GM12801 (cell line): ENCODE data around the gene CDCP1.

Source experiments
- TF ChIP-seq, protein P1 (sequence below): IDR thresholded peaks from one replicate; pipeline ENCODE4 v1.5.1; 2011; ENCODE audit warnings: control low read depth; ENCODE audit not compliant: insufficient read length; ENCODE audit errors: extremely low read depth

The CDCP1 gene

GRCh38 chr3:45071075-45071474, 75.1 kb downstream of the CDCP1 start:
- TF ChIP-seq, protein P1, sequence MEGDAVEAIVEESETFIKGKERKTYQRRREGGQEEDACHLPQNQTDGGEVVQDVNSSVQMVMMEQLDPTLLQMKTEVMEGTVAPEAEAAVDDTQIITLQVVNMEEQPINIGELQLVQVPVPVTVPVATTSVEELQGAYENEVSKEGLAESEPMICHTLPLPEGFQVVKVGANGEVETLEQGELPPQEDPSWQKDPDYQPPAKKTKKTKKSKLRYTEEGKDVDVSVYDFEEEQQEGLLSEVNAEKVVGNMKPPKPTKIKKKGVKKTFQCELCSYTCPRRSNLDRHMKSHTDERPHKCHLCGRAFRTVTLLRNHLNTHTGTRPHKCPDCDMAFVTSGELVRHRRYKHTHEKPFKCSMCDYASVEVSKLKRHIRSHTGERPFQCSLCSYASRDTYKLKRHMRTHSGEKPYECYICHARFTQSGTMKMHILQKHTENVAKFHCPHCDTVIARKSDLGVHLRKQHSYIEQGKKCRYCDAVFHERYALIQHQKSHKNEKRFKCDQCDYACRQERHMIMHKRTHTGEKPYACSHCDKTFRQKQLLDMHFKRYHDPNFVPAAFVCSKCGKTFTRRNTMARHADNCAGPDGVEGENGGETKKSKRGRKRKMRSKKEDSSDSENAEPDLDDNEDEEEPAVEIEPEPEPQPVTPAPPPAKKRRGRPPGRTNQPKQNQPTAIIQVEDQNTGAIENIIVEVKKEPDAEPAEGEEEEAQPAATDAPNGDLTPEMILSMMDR, result no peak

GRCh38 chr3:45067941-45068340, 78.2 kb downstream of the CDCP1 start:
- TF ChIP-seq, protein P1, result no peak

GRCh38 chr3:45067486-45067885, 78.7 kb downstream of the CDCP1 start:
- TF ChIP-seq, protein P1, result no peak

DNA sequence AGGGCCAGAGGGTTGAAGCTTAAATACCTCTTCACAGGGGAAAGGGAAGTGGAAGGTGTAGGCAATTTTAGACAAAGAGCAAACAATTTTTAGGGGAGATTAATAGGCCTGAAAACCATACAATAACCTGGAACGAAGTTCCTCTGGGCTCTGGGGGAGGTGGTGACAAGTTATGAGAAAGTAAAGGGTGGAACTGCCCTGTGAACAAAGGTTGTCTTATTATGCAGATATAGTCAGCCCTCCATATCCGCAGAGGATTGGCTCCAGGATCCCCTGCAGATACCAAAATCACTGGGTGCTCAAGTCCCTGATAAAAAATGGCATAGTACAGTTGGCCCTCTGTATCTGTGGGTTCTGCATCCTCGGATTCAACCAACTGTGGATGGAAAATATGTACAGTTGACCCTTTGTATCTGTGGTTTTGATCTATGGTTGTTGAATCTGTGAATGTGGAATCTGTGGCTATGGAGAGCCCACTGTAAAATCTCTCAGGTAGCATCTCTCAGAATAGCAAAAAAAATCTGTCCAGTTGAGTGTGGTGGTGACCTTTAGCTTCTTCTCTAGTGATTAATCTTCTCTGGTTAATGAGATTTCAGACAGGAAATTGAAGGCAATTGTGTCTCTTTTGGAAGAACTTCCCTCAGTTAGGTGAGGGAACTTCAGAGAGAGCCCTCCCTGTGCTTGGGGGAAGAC, 79.9 kb downstream of the CDCP1 start:
- TF ChIP-seq, protein P1, result no peak

DNA sequence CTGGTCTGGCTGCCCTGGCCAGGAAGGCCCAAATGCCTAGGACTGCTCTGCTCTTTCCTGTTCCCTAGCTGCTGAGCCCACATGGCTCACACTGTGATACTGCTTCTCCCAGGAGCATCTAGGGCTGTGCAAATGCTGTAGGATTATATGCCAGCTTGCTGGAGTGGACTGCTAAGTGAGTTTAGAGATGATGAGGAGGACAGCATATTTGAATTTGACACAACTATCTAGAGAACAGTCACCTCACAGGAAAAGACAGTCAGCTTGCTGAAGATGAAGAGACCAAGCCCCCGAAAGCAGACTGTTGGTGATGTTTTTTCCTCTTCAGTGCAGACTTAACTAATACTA, 80.8 kb downstream of the CDCP1 start:
- TF ChIP-seq, protein P1, result no peak

DNA sequence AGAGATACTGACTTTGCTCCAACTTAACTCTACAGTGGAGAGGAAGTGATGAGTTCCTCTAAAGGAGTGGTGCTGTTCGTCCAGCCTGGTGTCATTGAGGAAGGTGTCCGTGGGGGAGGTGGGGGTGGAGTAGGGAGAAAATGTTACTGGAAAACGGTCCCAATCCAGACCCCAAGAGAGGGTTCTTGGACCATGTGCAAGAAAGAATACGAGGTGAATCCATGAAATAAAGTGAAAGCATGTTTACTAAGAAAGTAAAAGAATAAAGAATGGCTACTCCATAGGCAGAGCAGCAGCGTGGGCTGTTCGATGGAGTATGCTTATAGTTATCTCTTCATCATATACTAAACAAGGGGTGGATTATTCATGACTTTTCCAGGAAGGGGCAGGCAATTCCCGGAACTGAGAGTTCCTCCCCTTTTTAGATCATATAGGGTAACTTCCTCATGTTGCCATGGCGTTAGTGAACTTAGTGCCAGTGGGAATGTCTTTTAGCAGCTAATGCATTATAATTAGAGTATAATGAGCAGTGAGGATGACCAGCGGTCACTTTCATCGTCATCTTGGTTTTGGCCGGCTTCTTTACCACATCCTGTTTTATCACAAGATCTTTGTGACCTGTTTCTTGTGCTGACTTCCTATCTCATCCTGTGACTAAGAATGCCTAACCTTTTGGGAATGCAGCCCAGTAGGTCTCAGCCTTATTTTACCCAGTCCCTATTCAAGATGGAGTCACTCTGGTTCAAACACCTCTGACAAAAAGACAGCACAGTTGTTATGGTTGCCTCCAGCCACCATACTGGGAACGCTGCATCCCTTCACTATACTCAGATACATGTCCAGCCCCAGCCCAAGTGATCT, 81.4 kb downstream of the CDCP1 start:
- TF ChIP-seq, protein P1, result no peak

- TF ChIP-seq, protein P1, result no peak
These were observed 83.5 kb downstream of the CDCP1 start for GRCh38 chr3:45062697-45063070.
